HEK293 (cell line): ENCODE data around the gene FYB2.

ENCODE experiments used
- MYNN ChIP-seq: fragments of 450-650 bp; formaldehyde crosslinking; IDR thresholded peaks from 2 replicates; pipeline ENCODE4 v1.5.1; 2016; ENCODE audit warnings: missing biosample characterization, missing genetic modification characterization, borderline replicate concordance
- ZNF114 ChIP-seq: fragments of 450-650 bp; formaldehyde crosslinking; IDR thresholded peaks from 2 replicates; pipeline ENCODE4 v1.5.0; 2017; ENCODE audit warnings: missing biosample characterization, missing genetic modification characterization
- ZNF843 ChIP-seq: fragments of 450-650 bp; formaldehyde crosslinking; IDR thresholded peaks from 2 replicates; pipeline ENCODE4 v1.5.1; 2016; ENCODE audit warnings: missing biosample characterization, missing genetic modification characterization
- TF ChIP-seq, protein P1 (sequence below): fragments of 450-650 bp; formaldehyde crosslinking; IDR thresholded peaks from 2 replicates; pipeline ENCODE4 v1.5.1; 2016; ENCODE audit warnings: missing biosample characterization, missing genetic modification characterization
- TF ChIP-seq, protein P2 (sequence below): fragments of 450-650 bp; formaldehyde crosslinking; IDR thresholded peaks from 2 replicates; pipeline ENCODE4 v1.5.1; 2016; ENCODE audit warnings: missing biosample characterization, missing genetic modification characterization
- TF ChIP-seq, protein P3 (sequence below): sonication (generic); formaldehyde crosslinking; IDR thresholded peaks from 2 replicates; pipeline ENCODE4 v1.8.1; 2022; ENCODE audit warnings: mild to moderate bottlenecking, moderate library complexity, missing genetic modification reagents
- TF ChIP-seq, protein P4 (sequence below): fragments of 450-650 bp; IDR thresholded peaks from 2 replicates; pipeline ENCODE4 v1.5.1; 2018; ENCODE audit warnings: missing biosample characterization, mild to moderate bottlenecking, missing genetic modification characterization

DNA sequence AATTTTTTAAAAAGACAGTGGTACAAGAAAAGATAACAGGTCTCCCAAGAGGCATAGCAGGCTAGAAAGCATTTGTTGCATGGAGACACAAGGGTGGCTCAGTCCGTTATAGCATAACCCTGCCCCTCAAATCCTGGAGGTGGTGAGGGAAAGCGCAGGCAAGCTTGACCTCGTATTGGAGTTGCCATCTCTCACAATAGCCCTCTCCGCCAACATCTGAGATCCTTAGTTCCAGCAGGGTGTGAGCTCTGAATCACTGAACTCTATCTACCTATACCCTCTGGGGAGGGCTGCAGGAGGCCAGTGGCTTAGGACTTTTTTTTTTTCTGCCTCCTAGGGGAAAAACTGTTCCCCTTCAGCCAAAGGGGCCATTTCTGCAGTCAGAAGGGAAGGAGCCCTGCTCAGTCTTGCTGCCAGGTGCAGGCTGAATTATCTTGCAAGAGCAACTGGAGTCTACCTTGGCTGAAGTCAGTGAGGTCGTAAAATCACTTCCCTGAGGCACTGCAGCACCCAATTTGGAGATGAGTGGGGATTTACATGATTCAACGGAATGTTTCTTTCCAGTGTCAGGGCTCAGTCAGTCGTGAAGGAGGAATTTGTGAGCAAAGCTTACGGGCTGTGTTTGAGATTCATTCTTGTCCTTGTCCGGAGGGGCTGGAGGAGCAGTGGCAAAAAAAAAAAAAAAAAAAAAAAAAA, 18.2 kb upstream of the FYB2 start:
- TF ChIP-seq, protein P1, sequence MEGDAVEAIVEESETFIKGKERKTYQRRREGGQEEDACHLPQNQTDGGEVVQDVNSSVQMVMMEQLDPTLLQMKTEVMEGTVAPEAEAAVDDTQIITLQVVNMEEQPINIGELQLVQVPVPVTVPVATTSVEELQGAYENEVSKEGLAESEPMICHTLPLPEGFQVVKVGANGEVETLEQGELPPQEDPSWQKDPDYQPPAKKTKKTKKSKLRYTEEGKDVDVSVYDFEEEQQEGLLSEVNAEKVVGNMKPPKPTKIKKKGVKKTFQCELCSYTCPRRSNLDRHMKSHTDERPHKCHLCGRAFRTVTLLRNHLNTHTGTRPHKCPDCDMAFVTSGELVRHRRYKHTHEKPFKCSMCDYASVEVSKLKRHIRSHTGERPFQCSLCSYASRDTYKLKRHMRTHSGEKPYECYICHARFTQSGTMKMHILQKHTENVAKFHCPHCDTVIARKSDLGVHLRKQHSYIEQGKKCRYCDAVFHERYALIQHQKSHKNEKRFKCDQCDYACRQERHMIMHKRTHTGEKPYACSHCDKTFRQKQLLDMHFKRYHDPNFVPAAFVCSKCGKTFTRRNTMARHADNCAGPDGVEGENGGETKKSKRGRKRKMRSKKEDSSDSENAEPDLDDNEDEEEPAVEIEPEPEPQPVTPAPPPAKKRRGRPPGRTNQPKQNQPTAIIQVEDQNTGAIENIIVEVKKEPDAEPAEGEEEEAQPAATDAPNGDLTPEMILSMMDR, result no peak
- TF ChIP-seq ZNF114 (tag by site-specific recombination), result no peak
- TF ChIP-seq, protein P2, sequence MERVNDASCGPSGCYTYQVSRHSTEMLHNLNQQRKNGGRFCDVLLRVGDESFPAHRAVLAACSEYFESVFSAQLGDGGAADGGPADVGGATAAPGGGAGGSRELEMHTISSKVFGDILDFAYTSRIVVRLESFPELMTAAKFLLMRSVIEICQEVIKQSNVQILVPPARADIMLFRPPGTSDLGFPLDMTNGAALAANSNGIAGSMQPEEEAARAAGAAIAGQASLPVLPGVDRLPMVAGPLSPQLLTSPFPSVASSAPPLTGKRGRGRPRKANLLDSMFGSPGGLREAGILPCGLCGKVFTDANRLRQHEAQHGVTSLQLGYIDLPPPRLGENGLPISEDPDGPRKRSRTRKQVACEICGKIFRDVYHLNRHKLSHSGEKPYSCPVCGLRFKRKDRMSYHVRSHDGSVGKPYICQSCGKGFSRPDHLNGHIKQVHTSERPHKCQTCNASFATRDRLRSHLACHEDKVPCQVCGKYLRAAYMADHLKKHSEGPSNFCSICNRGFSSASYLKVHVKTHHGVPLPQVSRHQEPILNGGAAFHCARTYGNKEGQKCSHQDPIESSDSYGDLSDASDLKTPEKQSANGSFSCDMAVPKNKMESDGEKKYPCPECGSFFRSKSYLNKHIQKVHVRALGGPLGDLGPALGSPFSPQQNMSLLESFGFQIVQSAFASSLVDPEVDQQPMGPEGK (tag by site-specific recombination), result no peak
- TF ChIP-seq, protein P3, sequence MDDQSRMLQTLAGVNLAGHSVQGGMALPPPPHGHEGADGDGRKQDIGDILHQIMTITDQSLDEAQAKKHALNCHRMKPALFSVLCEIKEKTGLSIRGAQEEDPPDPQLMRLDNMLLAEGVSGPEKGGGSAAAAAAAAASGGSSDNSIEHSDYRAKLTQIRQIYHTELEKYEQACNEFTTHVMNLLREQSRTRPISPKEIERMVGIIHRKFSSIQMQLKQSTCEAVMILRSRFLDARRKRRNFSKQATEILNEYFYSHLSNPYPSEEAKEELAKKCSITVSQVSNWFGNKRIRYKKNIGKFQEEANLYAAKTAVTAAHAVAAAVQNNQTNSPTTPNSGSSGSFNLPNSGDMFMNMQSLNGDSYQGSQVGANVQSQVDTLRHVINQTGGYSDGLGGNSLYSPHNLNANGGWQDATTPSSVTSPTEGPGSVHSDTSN, result no peak
- TF ChIP-seq, protein P4, sequence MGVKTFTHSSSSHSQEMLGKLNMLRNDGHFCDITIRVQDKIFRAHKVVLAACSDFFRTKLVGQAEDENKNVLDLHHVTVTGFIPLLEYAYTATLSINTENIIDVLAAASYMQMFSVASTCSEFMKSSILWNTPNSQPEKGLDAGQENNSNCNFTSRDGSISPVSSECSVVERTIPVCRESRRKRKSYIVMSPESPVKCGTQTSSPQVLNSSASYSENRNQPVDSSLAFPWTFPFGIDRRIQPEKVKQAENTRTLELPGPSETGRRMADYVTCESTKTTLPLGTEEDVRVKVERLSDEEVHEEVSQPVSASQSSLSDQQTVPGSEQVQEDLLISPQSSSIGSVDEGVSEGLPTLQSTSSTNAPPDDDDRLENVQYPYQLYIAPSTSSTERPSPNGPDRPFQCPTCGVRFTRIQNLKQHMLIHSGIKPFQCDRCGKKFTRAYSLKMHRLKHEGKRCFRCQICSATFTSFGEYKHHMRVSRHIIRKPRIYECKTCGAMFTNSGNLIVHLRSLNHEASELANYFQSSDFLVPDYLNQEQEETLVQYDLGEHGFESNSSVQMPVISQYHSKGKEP (tag by site-specific recombination), result no peak
- TF ChIP-seq MYNN (tag by site-specific recombination), result no peak
- no peak for TF ChIP-seq ZNF843 (tag by site-specific recombination)
